Ascending aorta (tissue), 2 donors: ENCODE results near the gene ELAC1. TPM values are rescaled to one million over a fixed set of nuclear protein-coding genes. Genes with fewer than 3 reads are reported as not detected.
"Not testable (repeated sequence)": the region's sequence is repeated elsewhere in the genome, so short reads cannot be mapped to it uniquely, and the experiment has no call there.

Experiments
- DNase-seq, 2 donors: peaks; one replicate each; pipeline ENCODE4 v3.0.0-alpha.2; 2019; ENCODE audit warnings: low spot score in 2 of 2
- H3K27ac ChIP-seq, 2 donors: fragments of 200-600 bp; sonication (generic); one replicate each; pipeline ENCODE4 v1.5.1; 2016 to 2017; ENCODE audit warnings: mild to moderate bottlenecking in 1 of 2
- H3K27me3 ChIP-seq: fragments of 200-600 bp; sonication (generic); one replicate; pipeline ENCODE4 v1.5.1; 2017
- H3K36me3 ChIP-seq, 2 donors: fragments of 200-600 bp; sonication (generic); one replicate each; pipeline ENCODE4 v1.5.1; 2016
- H3K4me1 ChIP-seq, 2 donors: fragments of 200-600 bp; sonication (generic); one replicate each; pipeline ENCODE4 v1.5.1; 2016 to 2017; ENCODE audit warnings: mild to moderate bottlenecking in 1 of 2
- H3K4me3 ChIP-seq, 2 donors: fragments of 200-600 bp; sonication (generic); one replicate each; pipeline ENCODE4 v1.5.1; 2016 to 2017; ENCODE audit warnings: mild to moderate bottlenecking in 1 of 2
- H3K9me3 ChIP-seq, 2 donors: fragments of 200-600 bp; sonication (generic); one replicate each; pipeline ENCODE4 v1.5.1; 2016
- CTCF ChIP-seq, 3 experiments: fragments of 200-600 bp in 2 of 3; fragments of 450-650 bp in 1 of 3; sonication (generic) in 2 of 3; IDR thresholded peaks; one replicate each; pipeline ENCODE4 v1.5.1; 2016 to 2019; ENCODE audit warnings: antibody characterized with exemption in 3 of 3, mild to moderate bottlenecking in 1 of 3, moderate library complexity in 1 of 3
- intact Hi-C: fragments of 100-400 bp; cut with DNase I; formaldehyde crosslinking; loops from one replicate; pipeline ENCODE4 v1.15.1; 2023
- total RNA-seq: library from RNA; depleted of rRNA; stranded (reverse); fragments of >200 nt; gene quantifications from one replicate; pipeline ENCODE4 v1.1.0, GENCODE V29; 2016

The ELAC1 gene
- total RNA-seq, 1 donor from 2014 or later, result not detected

- intact Hi-C loops, result no loop called here
- no peaks in the 10 kb centered on the region for H3K4me1 ChIP-seq
- H3K36me3 ChIP-seq, result peaks cover 7 to 12% of the 10 kb centered on the region in 2 donors
- H3K27me3 ChIP-seq, result no peaks in the 10 kb centered on the region
- no peak overlapping the region for H3K4me3 ChIP-seq
- no peak for TF ChIP-seq CTCF (IDR thresholded peaks at IDR 0.05)
- no peak for DNase-seq
- H3K9me3 ChIP-seq, result no peaks in the 10 kb centered on the region
- no peak overlapping the region for H3K27ac ChIP-seq
These were observed 23.5 kb upstream of the ELAC1 start for GRCh38 chr18:50944245-50944932.

GRCh38 chr18:50945918-50946317, 21.9 kb upstream of the ELAC1 start:
- DNase-seq, H3K9me3 ChIP-seq, H3K27me3 ChIP-seq, H3K4me1 ChIP-seq, intact Hi-C loops, H3K4me3 ChIP-seq, H3K27ac ChIP-seq: not testable (repeated sequence)
- peaks cover 4 to 12% of the 10 kb centered on the region in 2 donors for H3K36me3 ChIP-seq

- Histone ChIP-seq H3K36me3 (peaks cover 4 to 12% of the 10 kb centered on the region in 2 donors), H3K4me3 (no peak overlapping the region), H3K4me1 (no peaks in the 10 kb centered on the region), H3K9me3 (no peaks in the 10 kb centered on the region), H3K27ac (no peak overlapping the region), H3K27me3 (no peaks in the 10 kb centered on the region)
- intact Hi-C loops, result no loop called here
- TF ChIP-seq CTCF (IDR thresholded peaks at IDR 0.05), result no peak
- no peak for DNase-seq
These were observed 19.9 kb upstream of the ELAC1 start for GRCh38 chr18:50947899-50948298.

GRCh38 chr18:50949185-50949584, 18.7 kb upstream of the ELAC1 start:
- TF ChIP-seq CTCF (IDR thresholded peaks at IDR 0.05), result no peak
- Histone ChIP-seq H3K4me1 (no peaks in the 10 kb centered on the region), H3K4me3 (no peak overlapping the region), H3K27ac (no peak overlapping the region), H3K36me3 (peaks cover 4 to 12% of the 10 kb centered on the region in 2 donors), H3K9me3 (no peaks in the 10 kb centered on the region), H3K27me3 (no peaks in the 10 kb centered on the region)
- no peak for DNase-seq
- intact Hi-C loops, result no loop called here

GRCh38 chr18:50950626-50951025, 17.2 kb upstream of the ELAC1 start:
- H3K4me1 ChIP-seq, result no peaks in the 10 kb centered on the region
- no peak overlapping the region for H3K4me3 ChIP-seq
- no peaks in the 10 kb centered on the region for H3K9me3 ChIP-seq
- DNase-seq, result no peak
- no peak overlapping the region for H3K27ac ChIP-seq
- H3K27me3 ChIP-seq, result no peaks in the 10 kb centered on the region
- peaks cover 2% of the 10 kb centered on the region in 2 donors for H3K36me3 ChIP-seq
- TF ChIP-seq CTCF (IDR thresholded peaks at IDR 0.05), result no peak
- intact Hi-C loops, result no loop called here

- Histone ChIP-seq H3K27ac (no peak overlapping the region), H3K27me3 (no peaks in the 10 kb centered on the region), H3K36me3 (no peaks in the 10 kb centered on the region), H3K4me1 (no peaks in the 10 kb centered on the region), H3K4me3 (no peak overlapping the region), H3K9me3 (no peaks in the 10 kb centered on the region)
- no peak for TF ChIP-seq CTCF (IDR thresholded peaks at IDR 0.05)
- intact Hi-C loops, result no loop called here
- no peak for DNase-seq
These were observed 14.0 kb upstream of the ELAC1 start for GRCh38 chr18:50953822-50954221.
